Activated CD4-positive, alpha-beta T cell treated with anti-CD3 and anti-CD28 coated beads for 24 hours (primary cell): ENCODE data around the gene VWA3A.
"Not testable (repeated sequence)": the region's sequence is repeated elsewhere in the genome, so short reads cannot be mapped to it uniquely, and the experiment has no call there.

Source experiments
- DNase-seq, 2 donors: peaks; one replicate each; pipeline ENCODE4 v3.0.0-alpha.2; 2020; ENCODE audit warnings: low read depth in 2 of 2

Gene VWA3A

DNA sequence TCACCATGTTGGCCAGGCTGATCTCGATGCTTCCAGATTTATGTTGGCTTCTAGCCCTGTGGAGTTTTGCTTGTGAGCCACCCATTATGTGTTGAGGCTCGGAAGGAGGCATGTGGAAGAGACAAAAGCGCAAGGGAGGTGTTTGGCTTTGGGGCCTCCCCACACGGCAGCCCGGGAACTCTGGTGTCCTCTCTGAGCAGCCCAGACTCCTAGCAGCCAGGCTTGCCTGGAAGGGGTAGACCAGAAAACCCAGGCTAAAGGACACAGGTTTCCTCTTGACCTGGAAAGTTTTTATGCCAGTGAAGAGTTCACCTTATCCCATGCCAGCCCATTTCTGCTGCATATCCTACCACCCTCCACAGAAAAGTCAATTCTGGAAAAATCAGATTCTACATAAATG lies 91.0 kb downstream of the VWA3A start:
- DNase-seq, result no peak

- no peak for DNase-seq
These were observed 91.7 kb downstream of the VWA3A start for GRCh38 chr16:22183901-22184614.

GRCh38 chr16:22184615-22184968 lies 92.3 kb downstream of the VWA3A start:
- no peak for DNase-seq

GRCh38 chr16:22186517-22186916 lies 94.2 kb downstream of the VWA3A start:
- DNase-seq, result no peak

DNA sequence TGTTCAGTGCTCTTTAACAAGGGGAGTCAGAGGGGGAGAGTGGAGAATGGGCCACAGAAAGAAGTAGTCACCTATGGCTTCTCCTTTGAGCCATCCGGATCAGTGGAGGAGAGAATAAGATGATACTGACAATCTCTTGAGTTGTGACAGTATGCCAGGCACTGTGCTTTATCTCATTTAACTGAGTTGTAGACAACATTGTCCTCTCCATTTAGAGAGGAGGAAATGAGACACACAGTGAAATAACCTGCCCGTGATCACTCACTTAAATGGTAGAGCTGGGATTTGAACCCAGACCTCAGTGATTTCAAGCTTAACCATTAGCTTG lies 95.9 kb downstream of the VWA3A start:
- DNase-seq, result no peak

DNA sequence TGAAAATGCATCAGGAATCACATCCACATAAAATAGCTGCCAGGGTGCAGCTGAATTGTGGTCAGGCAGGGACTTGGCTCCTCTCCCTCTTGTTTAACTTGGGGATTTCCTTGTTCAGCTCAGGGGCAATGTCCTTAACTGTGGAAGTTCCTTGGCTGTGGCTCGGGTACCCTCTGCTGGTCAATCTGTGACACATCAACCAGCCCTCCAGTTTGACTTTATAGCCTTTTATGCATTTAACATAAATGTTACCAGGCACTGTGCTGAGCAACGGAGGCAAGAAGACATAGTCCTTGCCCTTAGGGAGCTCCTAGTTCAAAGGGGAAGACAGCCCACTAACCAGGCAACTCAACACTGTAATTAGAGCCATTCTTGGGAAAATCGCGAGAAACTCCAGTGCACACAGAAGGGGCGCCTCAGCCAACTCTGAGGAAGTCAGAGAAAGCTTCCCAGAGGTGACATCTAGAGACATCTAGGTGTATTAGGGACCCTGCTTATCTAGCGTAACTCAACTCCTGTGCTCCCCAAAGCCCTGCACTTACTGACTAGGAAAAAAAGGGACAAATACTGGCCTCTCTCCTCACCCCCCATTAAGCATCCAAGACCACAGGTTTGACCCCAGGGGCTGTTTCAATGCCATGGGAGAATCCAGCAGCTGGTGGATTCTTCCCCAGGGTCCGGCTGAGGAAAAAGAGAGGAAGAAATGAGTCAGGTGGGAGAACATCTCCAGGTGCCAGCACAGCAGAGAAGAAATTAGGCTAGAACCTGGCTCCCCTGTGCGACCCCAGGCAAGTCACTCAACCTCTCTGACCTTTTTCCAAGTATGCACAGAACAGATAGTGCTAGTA lies 96.5 kb downstream of the VWA3A start:
- no peak for DNase-seq

GRCh38 chr16:22189473-22190080 lies 97.2 kb downstream of the VWA3A start:
- no peak for DNase-seq

DNA sequence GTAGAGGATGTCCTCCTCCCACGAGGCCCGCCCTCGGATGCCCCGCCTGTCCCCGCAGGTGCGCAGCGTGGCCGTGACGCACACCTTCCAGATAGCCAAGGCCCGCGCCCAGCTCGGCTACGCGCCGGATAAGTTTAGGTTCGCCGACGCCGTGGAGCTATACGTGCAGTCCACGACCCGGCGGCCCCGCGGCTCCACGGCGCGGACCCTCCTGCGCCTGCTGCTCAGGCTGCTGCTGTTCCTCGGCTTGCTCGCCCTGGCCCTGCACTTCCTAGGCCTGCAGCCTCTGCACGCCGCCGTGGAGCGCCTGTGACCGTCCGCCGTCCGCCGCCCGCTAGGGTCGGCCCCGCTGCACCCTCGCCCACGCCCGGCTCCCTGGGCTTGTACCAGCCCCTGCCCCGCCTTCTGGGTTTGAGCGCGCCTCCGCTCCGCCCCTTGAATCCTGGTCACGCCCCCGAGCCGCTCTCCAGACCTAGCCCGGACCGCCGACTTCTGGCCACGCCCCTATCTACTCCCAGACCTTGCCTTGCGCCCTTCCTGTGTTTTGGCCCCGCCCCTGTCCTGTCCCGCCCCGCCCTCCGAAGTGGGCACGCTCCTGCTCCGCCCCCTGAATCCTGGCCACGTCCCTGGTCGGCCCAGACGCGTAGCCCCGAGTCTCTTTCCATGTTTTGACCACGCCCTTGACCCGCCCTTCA lies 97.9 kb downstream of the VWA3A start:
- peak; percentile 100 for DNase-seq

- DNase-seq, result peak; percentile 96 to 99
These were observed 98.6 kb downstream of the VWA3A start for GRCh38 chr16:22190776-22191531.

DNA sequence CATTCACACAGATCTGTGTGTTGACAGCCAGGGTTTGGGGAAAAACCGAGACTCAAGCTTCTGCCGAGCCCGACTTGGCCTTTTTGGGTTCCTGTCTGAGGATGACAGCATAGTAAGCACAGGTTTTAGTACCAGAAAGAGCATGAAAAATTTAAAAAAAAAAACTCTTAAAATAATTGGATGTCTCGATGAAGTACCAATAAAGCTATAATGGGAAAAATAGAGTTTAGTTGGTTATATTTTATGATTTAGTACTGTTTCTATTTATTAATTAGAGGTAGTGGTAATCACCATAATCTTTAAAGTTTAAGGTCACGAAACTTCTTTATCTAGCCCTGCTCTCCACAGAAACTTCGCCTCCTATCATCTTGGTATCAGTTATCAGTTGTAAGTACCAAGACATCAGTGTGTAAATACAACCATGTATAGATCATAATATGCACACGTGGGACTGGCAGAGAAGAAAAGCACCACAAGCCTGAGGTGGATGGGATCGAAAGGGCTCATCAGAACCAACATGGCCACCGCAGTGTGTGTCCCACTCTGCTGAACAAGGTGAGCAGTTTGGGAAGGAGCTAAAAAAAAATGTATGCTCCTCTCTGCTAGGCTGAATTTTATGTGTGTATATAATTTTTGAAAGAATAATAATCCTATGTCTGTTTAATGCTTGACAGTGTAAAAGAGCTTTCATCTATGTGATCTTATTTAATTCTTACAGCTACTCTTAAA lies 99.4 kb downstream of the VWA3A start:
- DNase-seq, result no peak

DNA sequence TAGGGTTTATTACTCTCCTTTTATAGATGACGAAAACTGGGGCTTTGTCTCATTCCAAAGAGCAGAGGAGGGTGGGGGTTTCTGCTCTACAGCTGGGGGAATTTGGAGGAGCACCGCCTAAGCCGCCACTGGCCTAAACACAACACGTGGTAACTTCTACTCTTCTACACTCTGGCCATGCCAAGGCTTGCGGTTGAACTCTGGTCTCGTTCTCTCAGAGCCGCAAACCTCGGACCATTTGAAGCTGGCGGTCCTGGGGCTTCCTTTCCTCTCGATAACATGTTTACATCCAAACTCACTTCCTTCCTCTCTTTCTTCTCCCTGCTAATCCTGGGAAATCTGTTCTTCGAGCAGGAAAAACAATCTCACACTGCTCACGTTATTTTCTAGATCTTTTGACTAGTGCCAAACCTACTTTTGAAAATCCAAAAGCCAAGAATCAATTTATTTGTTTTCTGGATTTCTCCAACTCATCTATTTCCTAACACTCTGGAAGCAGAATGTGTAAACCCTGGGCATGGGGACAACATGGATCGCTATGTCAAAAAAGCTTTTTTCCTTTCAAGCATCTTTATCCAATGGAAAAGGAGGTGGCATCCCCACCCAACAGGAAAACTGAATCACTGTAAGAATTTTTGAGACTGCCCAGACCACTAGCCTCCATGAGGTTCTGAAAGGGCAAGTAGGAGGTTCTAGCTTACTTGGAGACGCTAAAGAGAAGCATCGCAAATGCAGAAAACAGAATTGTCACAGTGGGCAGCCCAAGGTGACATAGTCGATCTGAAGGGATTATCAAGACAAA lies 100.1 kb downstream of the VWA3A start:
- peak; percentile 51 to 63 for DNase-seq

DNA sequence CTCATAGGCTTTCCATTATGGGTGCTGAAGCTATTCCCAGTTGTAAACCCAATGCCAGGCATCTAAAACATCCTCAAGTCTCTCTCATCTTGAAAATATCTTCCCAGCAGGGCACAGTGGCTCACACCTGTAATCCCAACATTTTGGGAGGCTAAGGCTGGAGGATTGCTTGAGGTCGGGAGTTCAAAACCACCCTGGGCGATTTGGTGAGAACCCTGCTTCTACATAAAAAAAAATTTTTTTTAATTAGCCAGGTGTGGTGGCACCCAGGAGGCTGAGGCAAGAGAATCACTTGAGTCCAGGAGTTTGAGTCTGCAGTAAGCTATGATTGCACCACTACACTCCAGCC lies 100.7 kb downstream of the VWA3A start:
- no peak for DNase-seq

GRCh38 chr16:22194707-22195444 lies 102.5 kb downstream of the VWA3A start:
- no peak for DNase-seq

DNA sequence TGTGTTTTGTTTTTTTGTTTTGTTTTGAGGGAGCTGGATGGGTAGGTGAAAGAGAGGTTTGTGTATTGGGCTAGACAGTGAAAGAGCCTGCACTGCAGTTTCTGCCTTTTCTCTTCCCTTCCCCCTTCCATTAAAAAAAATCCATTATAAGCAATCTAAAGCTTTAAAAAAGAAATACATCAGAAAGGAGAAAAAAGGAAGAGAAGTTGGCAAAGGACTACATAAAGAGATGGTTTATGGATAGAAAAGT lies 103.0 kb downstream of the VWA3A start:
- DNase-seq, result no peak

GRCh38 chr16:22195695-22196558 lies 103.6 kb downstream of the VWA3A start:
- DNase-seq, result peak; percentile 89 to 91

DNA sequence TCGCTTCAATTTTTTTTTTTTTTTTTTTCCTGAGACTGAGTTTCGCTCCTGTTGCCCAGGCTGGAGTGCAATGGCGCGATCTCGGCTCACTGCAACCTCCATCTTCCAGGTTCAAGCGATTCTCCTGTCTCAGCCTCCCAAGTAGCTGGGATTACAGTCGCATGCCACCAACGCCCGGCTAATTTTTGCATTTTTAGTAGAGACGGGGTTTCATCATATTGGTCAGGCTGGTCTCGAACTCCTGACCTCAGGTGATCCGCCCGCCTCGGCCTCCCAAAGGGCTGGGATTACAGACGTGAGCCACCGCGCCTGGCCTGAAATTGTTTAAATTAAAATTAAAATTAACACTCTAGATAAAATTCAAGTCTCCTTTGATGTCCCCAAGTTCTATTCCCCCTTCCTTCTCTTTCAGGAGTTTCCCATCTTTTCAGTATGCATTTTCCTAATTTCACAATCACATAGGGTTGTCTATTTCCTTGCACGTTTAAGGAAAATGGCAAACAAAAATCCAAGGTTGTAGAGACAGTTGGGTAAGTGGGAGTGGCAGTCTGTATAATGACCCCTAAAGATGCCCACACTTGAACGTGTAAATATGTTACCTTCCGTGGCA lies 104.3 kb downstream of the VWA3A start:
- not testable (repeated sequence) for DNase-seq

- DNase-seq, result no peak
These were observed 106.4 kb downstream of the VWA3A start for GRCh38 chr16:22198547-22199293.

DNA sequence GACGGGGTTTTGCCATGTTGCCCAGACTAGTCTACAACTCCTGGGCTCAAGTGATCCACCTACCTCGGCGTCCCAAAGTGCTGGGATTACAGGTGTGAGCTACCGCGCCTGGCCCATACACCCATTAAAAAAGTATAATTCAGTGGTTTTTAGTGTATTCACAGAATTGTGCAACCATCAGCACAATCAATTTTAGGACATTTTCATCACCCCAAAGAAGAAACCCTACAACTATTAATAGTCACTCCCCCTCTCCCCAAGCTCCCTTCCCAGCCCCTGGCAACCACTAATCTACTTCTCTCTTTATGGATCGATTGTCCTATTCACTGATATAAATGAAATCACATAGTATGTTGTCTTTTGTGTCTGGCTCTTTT lies 109.9 kb downstream of the VWA3A start:
- no peak for DNase-seq
